HL-60/S4 treated with retinoic acid at 250 ng/mL for 4 days and 3 days (cell line): ENCODE results near the gene TCP11.

Experiments
- in situ Hi-C: fragments of 300-500 bp; cut with MboI; formaldehyde crosslinking; loops from 2 replicates; pipeline ENCODE4 v1.7.0; 2022; ENCODE audit warnings: low sequenced_read_pairs

TCP11 gene

GRCh38 chr6:35096129-35096862 lies 44.8 kb downstream of the TCP11 start:
- in situ Hi-C loops = no loop called here

DNA sequence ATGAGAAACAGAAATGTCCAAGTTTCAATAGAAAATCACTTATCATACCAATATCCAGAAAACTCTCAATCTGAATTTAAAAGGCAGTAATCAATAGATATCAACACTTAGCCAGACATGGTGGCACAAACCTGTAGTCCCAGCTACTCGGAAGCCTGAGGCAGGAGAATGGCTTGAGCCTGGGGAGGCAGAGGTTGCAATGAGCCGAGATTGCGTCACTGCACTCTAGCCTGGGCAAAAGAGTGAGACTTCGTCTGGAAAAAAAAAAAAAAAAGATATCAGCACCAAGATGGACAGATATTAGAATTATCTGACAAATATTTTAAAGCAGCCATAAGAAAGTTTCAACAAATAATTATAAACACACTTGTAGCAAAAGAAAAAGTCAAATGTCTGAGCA lies 47.0 kb downstream of the TCP11 start:
- in situ Hi-C loops = no loop called here

- in situ Hi-C loops = no loop called here
Measured at GRCh38 chr6:35093783-35094182, 47.4 kb downstream of the TCP11 start.

GRCh38 chr6:35093118-35093445 lies 48.1 kb downstream of the TCP11 start:
- in situ Hi-C loops = no loop called here

DNA sequence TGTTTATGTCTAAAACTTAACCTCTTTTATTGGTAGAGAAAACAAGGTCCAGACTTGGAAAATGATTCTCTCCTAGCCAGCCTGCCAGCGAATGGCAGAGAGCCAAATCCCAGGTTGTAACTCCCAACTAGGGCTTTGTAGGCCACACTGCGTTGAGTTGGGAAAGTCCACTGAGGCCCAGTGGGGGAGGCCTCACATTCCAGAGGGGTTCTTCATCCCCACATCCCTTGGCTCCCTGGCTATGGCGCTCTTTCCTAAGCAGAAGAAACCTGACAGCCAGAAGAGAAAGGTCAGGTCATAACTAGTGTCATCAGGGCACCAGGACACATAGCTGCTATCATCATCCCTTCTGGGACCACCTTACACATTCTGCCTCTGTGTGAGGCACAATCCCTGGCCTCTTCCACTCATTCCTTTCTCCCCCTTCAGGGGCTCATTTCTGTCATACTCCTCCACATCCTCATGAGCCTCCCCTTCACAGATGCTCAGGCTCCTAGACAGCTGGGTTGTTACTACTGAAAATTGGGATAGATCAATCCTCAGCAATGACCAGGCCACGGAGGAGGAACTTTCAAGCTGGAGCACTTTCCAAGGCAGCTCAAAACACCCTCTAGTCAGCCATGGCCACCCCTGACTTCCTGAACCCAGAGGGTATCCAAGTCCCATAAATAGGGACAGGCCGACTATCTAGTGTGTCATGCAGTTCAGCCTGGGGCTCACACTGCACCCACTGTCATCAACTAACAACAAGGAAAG lies 48.6 kb downstream of the TCP11 start:
- in situ Hi-C loops = no loop called here

- in situ Hi-C loops = no loop called here
Measured at GRCh38 chr6:35091346-35092083, 49.6 kb downstream of the TCP11 start.

- in situ Hi-C loops = no loop called here
Measured at GRCh38 chr6:35090734-35091133, 50.4 kb downstream of the TCP11 start.

GRCh38 chr6:35089935-35090505 lies 51.1 kb downstream of the TCP11 start:
- in situ Hi-C loops = no loop called here

DNA sequence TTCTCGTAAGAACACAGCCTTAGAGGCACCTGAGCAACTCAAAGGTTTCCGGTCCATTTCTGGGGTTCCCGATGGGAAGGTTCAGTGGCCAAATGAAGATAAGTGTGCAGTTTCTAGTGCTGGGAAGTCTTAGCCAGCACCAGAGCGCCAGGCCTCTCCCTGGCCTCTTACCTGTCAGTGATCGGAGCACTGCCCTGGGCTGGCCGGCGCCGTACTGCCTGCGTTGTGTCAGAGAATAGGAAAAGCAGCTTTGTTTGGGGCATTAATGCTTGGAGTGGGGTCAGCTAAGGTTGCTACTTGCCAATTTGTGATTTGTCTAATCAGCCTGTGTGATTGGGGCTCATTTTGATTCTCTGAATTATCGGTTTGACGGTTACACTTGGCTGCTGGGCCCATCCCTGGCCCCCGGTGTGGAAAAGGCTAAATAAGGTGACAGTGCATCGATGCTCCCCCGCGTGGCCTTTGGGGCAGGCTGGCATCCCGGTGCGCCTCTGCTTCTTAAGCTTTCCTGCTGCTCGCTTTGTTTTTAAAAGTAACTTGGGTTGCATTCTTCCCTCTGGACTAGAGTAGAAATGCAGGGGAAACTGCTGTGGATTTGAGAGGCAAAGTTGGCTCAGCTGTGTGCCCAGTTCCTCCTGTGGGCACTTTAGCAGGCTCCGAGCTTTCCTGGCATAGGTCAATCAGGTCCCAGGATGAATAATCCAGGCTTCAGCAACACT lies 51.8 kb downstream of the TCP11 start:
- in situ Hi-C loops = no loop called here

DNA sequence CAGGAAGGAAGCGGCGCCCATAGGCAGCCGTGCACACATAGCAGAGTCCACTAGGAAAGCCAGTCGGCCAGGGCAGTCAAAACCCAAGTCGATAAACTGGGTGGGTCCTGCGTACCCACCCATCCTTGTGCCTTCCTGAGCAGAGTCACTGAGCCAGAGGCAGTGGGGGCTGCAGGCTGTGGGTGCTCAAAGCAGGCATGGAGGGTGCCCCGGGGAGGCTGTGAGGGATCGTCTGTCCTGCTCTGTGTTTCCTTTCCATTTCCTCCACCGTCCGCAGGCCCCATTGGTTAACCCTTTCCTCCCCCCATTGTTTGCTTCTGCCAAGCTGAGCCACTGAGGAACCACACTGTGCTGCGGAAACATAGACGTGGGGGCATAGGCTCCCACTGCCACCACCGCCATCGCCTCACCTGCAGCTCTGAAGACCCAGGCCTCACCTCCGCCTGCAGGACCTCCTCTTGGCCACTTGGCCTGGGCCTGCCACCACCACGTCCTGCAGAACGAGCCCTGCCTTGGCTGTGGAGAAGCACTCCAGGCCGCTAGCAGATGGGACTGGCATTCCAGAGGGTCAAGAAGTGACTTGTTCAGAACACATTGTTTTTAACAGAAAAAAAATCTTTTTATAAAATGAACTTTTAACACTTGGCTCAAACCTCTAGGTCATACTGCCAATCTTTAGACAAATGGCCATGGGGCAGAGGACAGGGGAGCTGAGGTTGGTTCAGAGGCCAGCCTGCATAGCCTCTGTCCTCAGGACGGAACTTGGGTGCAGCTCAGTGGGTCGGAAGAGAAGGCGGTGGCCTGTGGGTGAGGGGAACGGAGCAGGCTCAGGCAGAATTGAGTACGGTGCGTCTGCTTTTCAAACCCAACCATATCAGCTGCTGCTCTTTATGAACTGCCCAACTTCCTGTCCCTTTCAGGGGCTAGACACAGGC lies 52.6 kb downstream of the TCP11 start:
- in situ Hi-C loops = no loop called here

- in situ Hi-C loops = no loop called here
Measured at GRCh38 chr6:35087361-35088280, 53.5 kb downstream of the TCP11 start.

DNA sequence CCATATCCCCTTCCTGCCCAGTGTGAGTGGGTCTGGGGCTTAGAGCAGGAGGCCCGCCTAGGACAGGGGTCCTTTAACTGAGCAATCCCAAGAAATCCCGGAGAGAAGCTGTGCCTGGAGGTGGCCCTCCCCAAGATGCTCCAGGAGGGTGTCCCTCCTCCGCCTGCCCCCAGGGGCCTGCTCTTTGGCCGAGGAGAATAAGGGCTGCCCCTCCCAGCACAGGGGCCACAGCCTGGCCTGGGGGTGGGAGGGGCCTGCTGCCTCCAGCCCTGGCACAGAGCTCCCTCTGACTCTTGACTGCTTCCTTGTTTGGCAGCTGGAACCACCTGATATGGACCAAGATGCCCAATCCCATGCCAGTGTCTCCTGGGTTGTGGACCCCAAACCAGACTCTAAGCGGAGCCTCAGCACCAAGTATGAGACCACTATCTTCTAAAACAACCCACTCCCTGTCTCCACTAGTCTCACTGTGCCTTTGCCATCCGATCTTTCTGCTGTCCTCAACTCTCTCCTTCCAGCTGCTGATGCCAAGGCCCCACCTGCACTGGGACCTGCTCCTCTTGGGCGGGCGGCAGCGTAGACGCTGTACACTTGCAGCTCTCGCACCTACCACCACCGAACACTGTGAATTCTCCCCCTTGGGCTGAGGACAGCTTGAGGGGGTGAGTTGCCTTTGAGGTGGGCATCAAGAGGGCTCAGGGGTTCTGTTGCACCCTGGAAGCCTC lies 54.3 kb downstream of the TCP11 start:
- in situ Hi-C loops = no loop called here

- in situ Hi-C loops = no loop called here
Measured at GRCh38 chr6:35086282-35086632, 54.9 kb downstream of the TCP11 start.

GRCh38 chr6:35085359-35086281 lies 55.5 kb downstream of the TCP11 start:
- in situ Hi-C loops = no loop called here

DNA sequence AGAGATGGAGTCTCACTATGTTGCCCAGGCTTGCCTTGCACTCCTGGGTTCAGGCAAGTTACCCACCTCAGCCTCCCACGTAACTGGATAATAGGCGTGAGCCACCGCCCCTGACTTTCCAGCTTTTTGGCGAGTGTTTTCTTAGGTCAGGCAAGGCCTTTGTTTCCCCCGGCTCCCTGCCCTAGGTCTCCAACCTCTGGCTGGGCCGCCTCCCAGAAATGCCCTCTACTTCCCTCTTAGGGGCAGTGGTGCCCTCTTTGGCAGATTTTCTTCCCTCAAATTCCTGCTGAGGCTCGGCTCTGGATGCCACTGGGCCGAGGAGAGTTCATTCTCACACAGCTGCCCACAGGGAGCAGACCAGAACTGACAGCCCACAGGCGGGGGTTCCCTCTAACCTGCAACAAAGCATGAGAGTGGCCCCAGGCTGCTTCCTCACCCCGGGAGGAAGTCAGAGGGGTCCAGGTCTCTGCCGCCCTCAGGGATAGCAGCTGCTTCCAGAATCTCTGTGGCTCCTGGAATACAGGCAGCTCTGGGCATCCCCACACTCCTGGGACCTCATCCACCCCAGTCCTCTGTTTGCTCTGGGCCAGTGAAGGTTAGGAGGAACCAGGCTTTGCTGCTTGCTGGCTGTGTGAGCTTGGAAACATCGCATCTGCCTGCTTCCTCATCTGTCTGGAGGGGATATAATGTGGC lies 56.5 kb downstream of the TCP11 start:
- in situ Hi-C loops = no loop called here

DNA sequence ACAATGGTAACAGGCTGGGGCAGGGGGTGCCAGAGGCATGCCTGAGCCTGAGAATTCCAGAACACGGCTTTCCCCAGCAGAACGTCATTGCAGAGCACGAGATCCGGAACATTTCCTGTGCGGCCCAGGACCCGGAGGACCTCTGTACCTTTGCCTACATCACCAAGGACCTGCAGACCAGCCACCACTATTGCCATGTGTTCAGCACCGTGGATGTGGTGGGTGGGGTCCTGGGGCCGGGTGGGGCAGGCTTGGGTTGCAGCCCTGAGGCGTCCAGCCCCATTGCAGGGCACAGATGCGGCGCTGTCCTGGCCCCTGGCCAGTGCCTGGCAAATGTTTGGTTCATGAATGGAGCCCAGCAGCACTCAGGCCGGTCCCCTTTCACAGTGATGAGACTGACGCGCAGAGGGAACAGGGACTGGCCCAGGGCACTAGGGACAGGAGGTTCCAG lies 57.1 kb downstream of the TCP11 start:
- in situ Hi-C loops = no loop called here
